A549 (cell line): ENCODE data around the gene APOL3. TPM values are rescaled to one million over a fixed set of nuclear protein-coding genes. Genes with fewer than 3 reads are reported as not detected.

Experiments used
- ATAC-seq, 2 experiments: fragments of 200-7000 bp in 1 of 2; fragments of >200 bp in 1 of 2; cut with Nextera tagmentation in 1 of 2; cut with Tn5 transposase in 1 of 2; 3 replicates each; pipeline versions ENCODE4 v1.8.0 to v1.9.1; 2018 to 2020; ENCODE audit warnings: mild to moderate bottlenecking in 1 of 2, moderate library complexity in 1 of 2
- CTCF ChIA-PET: fragments of 300-600 bp; sonication (Branson Sonifier 250); formaldehyde crosslinking; extraction: SDS; loops from one replicate; lab custom pipeline; 2021; ENCODE audit warnings: antibody characterized with exemption, inconsistent platforms; lab: Yijun Ruan, JAX
- POLR2A ChIA-PET: fragments of 350-600 bp; formaldehyde crosslinking; extraction: SDS; loops from one replicate; lab custom pipeline; 2021; ENCODE audit warnings: antibody characterized with exemption, inconsistent platforms; lab: Yijun Ruan, JAX
- DNase-seq, 2 experiments: peaks; one replicate each; pipeline versions ENCODE4 v3.0.0 to v3.0.0-alpha.2; 2011 to 2016; ENCODE audit warnings: low read depth in 1 of 2, low spot score in 1 of 2
- FAIRE-seq: peaks from 2 replicates; lab custom pipeline; 2011; peaks lifted over from hg19 to GRCh38; lab: Jason Lieb, UNC
- H3K27ac ChIP-seq, 2 experiments: fragments of >200 bp; sonication (Bioruptor Twin); formaldehyde crosslinking; 3 replicates each; pipeline ENCODE4 v1.5.1; 2016 to 2017
- H3K4me1 ChIP-seq: fragments of >200 bp; sonication (Bioruptor Twin); formaldehyde crosslinking; 3 replicates; pipeline ENCODE4 v1.6.1; 2016
- H3K4me2 ChIP-seq: fragments of >200 bp; sonication (Bioruptor Twin); formaldehyde crosslinking; 3 replicates; pipeline ENCODE4 v1.6.1; 2016
- H3K4me3 ChIP-seq: fragments of >200 bp; sonication (Bioruptor Twin); formaldehyde crosslinking; 3 replicates; pipeline ENCODE4 v1.5.1; 2016
- H3K9me3 ChIP-seq: fragments of >200 bp; sonication (Bioruptor Twin); formaldehyde crosslinking; 3 replicates; pipeline ENCODE4 v1.6.1; 2016
- CEBPB ChIP-seq, 2 experiments: fragments of >200 bp in 1 of 2; sonication (Bioruptor Twin) in 1 of 2; formaldehyde crosslinking in 1 of 2; IDR thresholded peaks; 2 replicates each; pipeline ENCODE4 v1.6.1; 2012 to 2016
- CHD4 ChIP-seq: fragments of 200-600 bp; sonication (generic); IDR thresholded peaks from 2 replicates; pipeline ENCODE4 v1.6.1; 2016; ENCODE audit warnings: antibody characterized with exemption, mild to moderate bottlenecking, borderline replicate concordance
- FOSB ChIP-seq: fragments of 250-450 bp; sonication (Bioruptor Pico); IDR thresholded peaks from 2 replicates; pipeline ENCODE4 v1.5.0; 2020; ENCODE audit warnings: mild to moderate bottlenecking, moderate library complexity
- HDAC2 ChIP-seq: fragments of 200-600 bp; sonication (generic); IDR thresholded peaks from 2 replicates; pipeline ENCODE4 v1.6.1; 2016
- HEYL ChIP-seq: fragments of 250-450 bp; sonication (Bioruptor Pico); IDR thresholded peaks from 2 replicates; pipeline ENCODE4 v1.8.0; 2021; ENCODE audit warnings: mild to moderate bottlenecking, moderate library complexity
- HOXA7 ChIP-seq: fragments of 250-450 bp; sonication (Bioruptor Pico); IDR thresholded peaks from 2 replicates; pipeline ENCODE4 v1.5.0; 2020; ENCODE audit warnings: mild to moderate bottlenecking, moderate library complexity
- MAFK ChIP-seq: fragments of 450-650 bp; IDR thresholded peaks from 2 replicates; pipeline ENCODE4 v1.6.1; 2014; ENCODE audit not compliant: partially characterized antibody
- NPAS2 ChIP-seq: fragments of 250-450 bp; sonication (Bioruptor Pico); IDR thresholded peaks from 2 replicates; pipeline ENCODE4 v1.8.0; 2022; ENCODE audit warnings: mild to moderate bottlenecking, moderate library complexity, borderline replicate concordance
- NR3C1 ChIP-seq: fragments of >200 bp; sonication (Bioruptor Twin); formaldehyde crosslinking; IDR thresholded peaks from 3 replicates; pipeline ENCODE4 v1.6.1; 2017
- PHF8 ChIP-seq: fragments of 200-600 bp; sonication (generic); IDR thresholded peaks from 2 replicates; pipeline ENCODE4 v1.6.1; 2016; ENCODE audit warnings: low read depth, mild to moderate bottlenecking, antibody characterized with exemption, moderate library complexity, borderline replicate concordance
- RNF2 ChIP-seq: fragments of 200-600 bp; sonication (generic); IDR thresholded peaks from 2 replicates; pipeline ENCODE4 v1.6.1; 2016; ENCODE audit warnings: low read depth, mild to moderate bottlenecking, antibody characterized with exemption, moderate library complexity, borderline replicate concordance
- SREBF2 ChIP-seq: fragments of 450-650 bp; IDR thresholded peaks from 2 replicates; pipeline ENCODE4 v1.6.1; 2014; ENCODE audit warnings: mild to moderate bottlenecking, moderate library complexity
- ZC3H11A ChIP-seq: fragments of 450-650 bp; IDR thresholded peaks from 2 replicates; pipeline ENCODE4 v1.6.1; 2014; ENCODE audit warnings: antibody characterized with exemption, mild to moderate bottlenecking
- ZFP36 ChIP-seq: fragments of 450-650 bp; IDR thresholded peaks from 2 replicates; pipeline ENCODE4 v1.6.1; 2014; ENCODE audit warnings: borderline replicate concordance; ENCODE audit not compliant: partially characterized antibody
- ZNF302 ChIP-seq: fragments of 250-450 bp; sonication (Bioruptor Pico); IDR thresholded peaks from 2 replicates; pipeline ENCODE4 v1.9.0; 2021; ENCODE audit warnings: inconsistent platforms, mild to moderate bottlenecking, moderate library complexity
- ZSCAN20 ChIP-seq: fragments of 250-450 bp; sonication (Bioruptor Pico); IDR thresholded peaks from 2 replicates; pipeline ENCODE4 v1.8.0; 2022; ENCODE audit warnings: mild to moderate bottlenecking, moderate library complexity
- WGBS: methylation state at CpG from one replicate; pipeline ENCODE4 v1.1.6; 2017; ENCODE audit errors: missing lambda C conversion rate; 5-methylcytosine and 5-hydroxymethylcytosine counted together
- polyA plus RNA-seq, 4 experiments: library from polyadenylated mRNA; depleted of rRNA in 3 of 4; stranded (reverse); fragments of >200 nt; fragmentation: RNase III in 1 of 4; extraction: RNeasy Plus Mini Kit Qiagen cat#74134 plus additional on column Dnase treatment in 1 of 4; gene quantifications; 2 replicates in 3 of 4; 3 replicates in 1 of 4; pipeline ENCODE4 v1.2.3, GENCODE V29; 2011 to 2017
- TF ChIP-seq, protein P1 (sequence below): IDR thresholded peaks from 2 replicates; pipeline ENCODE4 v1.6.1; 2012; ENCODE audit warnings: low read depth, borderline replicate concordance
- TF ChIP-seq, protein P2 (sequence below): IDR thresholded peaks from 2 replicates; pipeline ENCODE4 v1.6.1; 2012
- TF ChIP-seq, protein P3 (sequence below): fragments of 150-350 bp; IDR thresholded peaks from 2 replicates; pipeline ENCODE4 v1.6.1; 2014; ENCODE audit warnings: low read depth, mild to moderate bottlenecking, low read length
- TF ChIP-seq, protein P4 (sequence below): fragments of >200 bp; sonication (Bioruptor Twin); formaldehyde crosslinking; IDR thresholded peaks from 3 replicates; pipeline ENCODE4 v1.5.1; 2016

The APOL3 gene
- polyA plus RNA-seq, 2 of the 4 experiments (the other 2 are of a cell fraction), result not detected

DNA sequence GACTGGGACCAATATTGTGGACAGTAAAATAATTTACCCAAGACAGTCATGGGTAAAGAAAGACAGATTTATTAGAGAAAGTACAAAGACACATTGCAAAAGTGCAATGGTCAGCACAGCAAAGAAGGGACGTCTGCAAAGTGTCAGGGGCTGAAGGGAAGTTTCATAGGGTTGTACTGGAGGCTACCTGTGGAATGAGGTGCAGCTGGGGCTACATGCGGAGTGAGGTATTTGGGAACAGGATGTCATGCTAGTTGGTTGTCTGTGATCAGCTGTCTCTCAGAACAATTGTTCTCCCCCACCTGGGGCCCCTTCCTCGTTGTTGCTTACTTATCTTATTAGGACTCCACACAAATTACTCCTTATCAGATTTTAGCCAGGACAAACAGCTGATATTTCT is 11.4 kb upstream of the APOL3 start:
- no peak for FAIRE-seq
- CTCF ChIA-PET, result interaction anchor here (1.6 kb wide), 1 partner anchor 9 kb away, joined by 9 read pairs; no protein-coding TSS in a partner anchor
- WGBS, result 42% methylated on average over 3 of the region's 3 CpGs

DNA sequence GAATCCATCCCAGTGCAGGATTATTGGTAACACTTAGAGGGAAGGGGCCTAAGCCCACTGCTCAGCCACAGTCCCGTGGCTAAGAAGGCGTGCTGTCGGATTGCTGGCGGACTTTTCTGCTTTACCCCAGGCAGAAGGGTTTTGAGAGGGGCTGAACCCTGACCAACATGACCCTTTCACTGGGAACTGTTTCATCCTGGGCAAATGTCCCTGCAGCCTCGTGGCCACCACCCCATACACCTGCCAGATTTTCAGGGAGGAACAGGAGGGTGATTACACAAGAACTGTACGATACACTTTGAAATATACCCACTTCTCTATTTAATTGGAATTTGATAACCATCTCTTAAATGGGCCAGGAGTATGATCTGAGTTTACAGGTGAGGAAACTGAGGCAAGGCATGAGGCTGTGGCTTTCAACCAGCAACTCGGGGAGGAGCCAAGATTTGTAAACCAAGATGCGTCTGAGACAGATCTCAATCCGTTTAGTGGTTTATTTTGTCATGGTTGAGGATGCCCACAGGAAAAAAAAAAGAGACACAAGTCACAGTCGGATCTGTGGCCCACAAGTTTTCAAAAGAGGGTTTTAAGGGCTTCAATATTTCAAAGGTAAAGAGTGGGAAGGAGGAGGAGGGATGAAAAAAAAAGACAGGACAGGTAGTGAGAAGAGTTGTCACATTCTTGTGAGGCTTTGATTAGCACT is 6.1 kb upstream of the APOL3 start:
- no peaks in the 10 kb centered on the region for H3K9me3 ChIP-seq
- TF ChIP-seq, protein P1, sequence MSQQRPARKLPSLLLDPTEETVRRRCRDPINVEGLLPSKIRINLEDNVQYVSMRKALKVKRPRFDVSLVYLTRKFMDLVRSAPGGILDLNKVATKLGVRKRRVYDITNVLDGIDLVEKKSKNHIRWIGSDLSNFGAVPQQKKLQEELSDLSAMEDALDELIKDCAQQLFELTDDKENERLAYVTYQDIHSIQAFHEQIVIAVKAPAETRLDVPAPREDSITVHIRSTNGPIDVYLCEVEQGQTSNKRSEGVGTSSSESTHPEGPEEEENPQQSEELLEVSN, result no peak
- TF ChIP-seq HEYL (CRISPR knock-in tag) (no peak), ZFP36 (no peak), HDAC2 (no peak), ZNF302 (CRISPR knock-in tag) (no peak), ZC3H11A (no peak), CEBPB (IDR thresholded peaks at IDR 0.05) (no peak)
- TF ChIP-seq, protein P2, sequence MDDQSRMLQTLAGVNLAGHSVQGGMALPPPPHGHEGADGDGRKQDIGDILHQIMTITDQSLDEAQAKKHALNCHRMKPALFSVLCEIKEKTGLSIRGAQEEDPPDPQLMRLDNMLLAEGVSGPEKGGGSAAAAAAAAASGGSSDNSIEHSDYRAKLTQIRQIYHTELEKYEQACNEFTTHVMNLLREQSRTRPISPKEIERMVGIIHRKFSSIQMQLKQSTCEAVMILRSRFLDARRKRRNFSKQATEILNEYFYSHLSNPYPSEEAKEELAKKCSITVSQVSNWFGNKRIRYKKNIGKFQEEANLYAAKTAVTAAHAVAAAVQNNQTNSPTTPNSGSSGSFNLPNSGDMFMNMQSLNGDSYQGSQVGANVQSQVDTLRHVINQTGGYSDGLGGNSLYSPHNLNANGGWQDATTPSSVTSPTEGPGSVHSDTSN, result no peak
- TF ChIP-seq, protein P3, sequence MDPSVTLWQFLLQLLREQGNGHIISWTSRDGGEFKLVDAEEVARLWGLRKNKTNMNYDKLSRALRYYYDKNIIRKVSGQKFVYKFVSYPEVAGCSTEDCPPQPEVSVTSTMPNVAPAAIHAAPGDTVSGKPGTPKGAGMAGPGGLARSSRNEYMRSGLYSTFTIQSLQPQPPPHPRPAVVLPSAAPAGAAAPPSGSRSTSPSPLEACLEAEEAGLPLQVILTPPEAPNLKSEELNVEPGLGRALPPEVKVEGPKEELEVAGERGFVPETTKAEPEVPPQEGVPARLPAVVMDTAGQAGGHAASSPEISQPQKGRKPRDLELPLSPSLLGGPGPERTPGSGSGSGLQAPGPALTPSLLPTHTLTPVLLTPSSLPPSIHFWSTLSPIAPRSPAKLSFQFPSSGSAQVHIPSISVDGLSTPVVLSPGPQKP, result no peak
- H3K4me1 ChIP-seq, result no peaks in the 10 kb centered on the region
- DNase-seq (no peak), ATAC-seq (no peak), FAIRE-seq (no peak)
- H3K27ac ChIP-seq, result no peak overlapping the region
- ChIA-PET CTCF (interaction anchor here (1.5 kb wide), 1 partner anchor 54 kb away, joined by 3 read pairs; no protein-coding TSS in a partner anchor), POLR2A (no interaction called here)
- H3K4me2 ChIP-seq, result no peak overlapping the region
- H3K4me3 ChIP-seq, result no peak overlapping the region
- WGBS, result 57% methylated on average over 7 of the region's 10 CpGs

More for the DNA sequence above, 11.4 kb upstream of the APOL3 start:
- POLR2A ChIA-PET, result no interaction called here
- no peak overlapping the region for H3K4me2 ChIP-seq
- DNase-seq, result no peak
- TF ChIP-seq CHD4 (no peak), MAFK (peak; percentile 1)
- TF ChIP-seq, all 56 proteins: peak for 1
- H3K27ac ChIP-seq, result no peak overlapping the region
- ATAC-seq, result no peak
- H3K4me1 ChIP-seq, result no peaks in the 10 kb centered on the region
- H3K9me3 ChIP-seq, result no peaks in the 10 kb centered on the region
- no peak overlapping the region for H3K4me3 ChIP-seq

DNA sequence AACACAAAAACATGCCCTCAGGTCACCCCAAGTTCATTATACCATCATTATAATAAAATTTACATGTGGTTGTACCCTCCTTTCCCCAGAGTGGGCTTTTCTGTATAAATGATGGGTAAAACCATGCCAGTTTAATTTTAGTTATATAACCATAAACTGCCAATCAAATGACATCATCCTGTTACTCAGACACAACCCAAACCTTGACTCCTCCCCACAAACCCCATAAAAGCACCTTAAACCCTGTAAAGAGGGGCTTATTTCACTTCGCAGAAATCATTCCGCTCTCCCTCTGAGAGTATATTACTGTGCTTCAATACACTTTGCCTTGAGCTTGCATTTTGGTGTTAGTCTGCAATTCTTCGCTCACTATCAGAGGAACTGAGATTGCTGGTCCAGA is 5.5 kb upstream of the APOL3 start:
- POLR2A ChIA-PET, result no interaction called here
- FAIRE-seq, result no peak
- Histone ChIP-seq H3K27ac (no peak overlapping the region), H3K4me1 (no peaks in the 10 kb centered on the region), H3K4me2 (no peak overlapping the region)
- TF ChIP-seq HEYL (CRISPR knock-in tag), result no peak
- TF ChIP-seq FOSB (CRISPR knock-in tag), result no peak
- TF ChIP-seq NPAS2, result no peak
- no peak for TF ChIP-seq CEBPB (IDR thresholded peaks at IDR 0.05)
- TF ChIP-seq, protein P4, sequence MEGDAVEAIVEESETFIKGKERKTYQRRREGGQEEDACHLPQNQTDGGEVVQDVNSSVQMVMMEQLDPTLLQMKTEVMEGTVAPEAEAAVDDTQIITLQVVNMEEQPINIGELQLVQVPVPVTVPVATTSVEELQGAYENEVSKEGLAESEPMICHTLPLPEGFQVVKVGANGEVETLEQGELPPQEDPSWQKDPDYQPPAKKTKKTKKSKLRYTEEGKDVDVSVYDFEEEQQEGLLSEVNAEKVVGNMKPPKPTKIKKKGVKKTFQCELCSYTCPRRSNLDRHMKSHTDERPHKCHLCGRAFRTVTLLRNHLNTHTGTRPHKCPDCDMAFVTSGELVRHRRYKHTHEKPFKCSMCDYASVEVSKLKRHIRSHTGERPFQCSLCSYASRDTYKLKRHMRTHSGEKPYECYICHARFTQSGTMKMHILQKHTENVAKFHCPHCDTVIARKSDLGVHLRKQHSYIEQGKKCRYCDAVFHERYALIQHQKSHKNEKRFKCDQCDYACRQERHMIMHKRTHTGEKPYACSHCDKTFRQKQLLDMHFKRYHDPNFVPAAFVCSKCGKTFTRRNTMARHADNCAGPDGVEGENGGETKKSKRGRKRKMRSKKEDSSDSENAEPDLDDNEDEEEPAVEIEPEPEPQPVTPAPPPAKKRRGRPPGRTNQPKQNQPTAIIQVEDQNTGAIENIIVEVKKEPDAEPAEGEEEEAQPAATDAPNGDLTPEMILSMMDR, result no peak
- TF ChIP-seq PHF8, result no peak
- no peak for TF ChIP-seq HOXA7 (CRISPR knock-in tag)
- TF ChIP-seq RNF2, result no peak
- TF ChIP-seq ZSCAN20 (CRISPR knock-in tag), result no peak
- no peak for TF ChIP-seq ZC3H11A
- TF ChIP-seq, protein P2, result no peak
- no peak for TF ChIP-seq SREBF2
- no peak for TF ChIP-seq NR3C1
- TF ChIP-seq, all 56 proteins: peak for 0
- H3K4me3 ChIP-seq, result no peak overlapping the region
- CTCF ChIA-PET, result interaction anchor here (1.5 kb wide), 1 partner anchor 55 kb away, joined by 3 read pairs; no protein-coding TSS in a partner anchor
- H3K9me3 ChIP-seq, result no peaks in the 10 kb centered on the region
- 95% methylated on average over 3 of the region's 3 CpGs for WGBS
- DNase-seq (no peak), ATAC-seq (no peak)
